HepG2 (cell line): Measurements from ENCODE around the gene RRAS. TPM values are rescaled to one million over a fixed set of nuclear protein-coding genes. Genes with fewer than 3 reads are reported as not detected.

ENCODE experiments used
- FOXO4 ChIP-seq: sonication (generic); formaldehyde crosslinking; conservative IDR thresholded peaks from 2 replicates; pipeline ENCODE4 v1.8.1; 2023; ENCODE audit warnings: missing genetic modification reagents
- HCFC1 ChIP-seq: fragments of 150-350 bp; IDR thresholded peaks from 2 replicates; pipeline ENCODE4 v1.6.1; 2014; ENCODE audit warnings: low read depth, low read length
- KLF13 ChIP-seq: sonication (generic); formaldehyde crosslinking; IDR thresholded peaks from 2 replicates; pipeline ENCODE4 v1.4.0; 2020; ENCODE audit warnings: mild to moderate bottlenecking, missing genetic modification reagents
- MAFG ChIP-seq: sonication (generic); formaldehyde crosslinking; IDR thresholded peaks from 2 replicates; pipeline ENCODE4 v1.5.1; 2020; ENCODE audit warnings: mild to moderate bottlenecking, missing genetic modification reagents
- MED13 ChIP-seq: sonication (generic); formaldehyde crosslinking; IDR thresholded peaks from 2 replicates; pipeline ENCODE4 v1.5.0; 2020; ENCODE audit warnings: missing genetic modification reagents
- MTA3 ChIP-seq: sonication (generic); formaldehyde crosslinking; IDR thresholded peaks from 2 replicates; pipeline ENCODE4 v1.4.0; 2020; ENCODE audit warnings: missing genetic modification reagents
- MYC ChIP-seq: sonication (generic); formaldehyde crosslinking; IDR thresholded peaks from 2 replicates; pipeline ENCODE4 v1.9.0; 2021; ENCODE audit warnings: missing genetic modification reagents, borderline replicate concordance
- NFATC3 ChIP-seq: sonication (generic); formaldehyde crosslinking; IDR thresholded peaks from 2 replicates; pipeline ENCODE4 v1.5.1; 2020; ENCODE audit warnings: mild to moderate bottlenecking, missing genetic modification reagents
- SATB2 ChIP-seq: sonication (generic); formaldehyde crosslinking; IDR thresholded peaks from 2 replicates; pipeline ENCODE4 v1.5.0; 2020; ENCODE audit warnings: missing genetic modification reagents
- SNAPC5 ChIP-seq: sonication (generic); formaldehyde crosslinking; IDR thresholded peaks from 2 replicates; pipeline ENCODE4 v1.8.1; 2023; ENCODE audit warnings: mild to moderate bottlenecking, missing genetic modification reagents, borderline replicate concordance
- ZBTB7B ChIP-seq: sonication (generic); formaldehyde crosslinking; IDR thresholded peaks from 2 replicates; pipeline ENCODE4 v1.4.0; 2020; ENCODE audit warnings: missing genetic modification reagents
- ZFP91 ChIP-seq: sonication (generic); formaldehyde crosslinking; IDR thresholded peaks from 2 replicates; pipeline ENCODE4 v1.9.0; 2022; ENCODE audit warnings: missing genetic modification reagents, mild to moderate bottlenecking, borderline replicate concordance
- ZNF260 ChIP-seq: sonication (generic); formaldehyde crosslinking; IDR thresholded peaks from 2 replicates; pipeline ENCODE4 v1.4.0; 2020; ENCODE audit warnings: missing genetic modification reagents, low read depth, mild to moderate bottlenecking, borderline replicate concordance
- ZNF468 ChIP-seq: sonication (generic); formaldehyde crosslinking; IDR thresholded peaks from 2 replicates; pipeline ENCODE4 v1.8.0; 2022; ENCODE audit warnings: mild to moderate bottlenecking, moderate library complexity, missing genetic modification reagents
- ZNF576 ChIP-seq: sonication (generic); formaldehyde crosslinking; IDR thresholded peaks from 2 replicates; pipeline ENCODE4 v1.4.0; 2020; ENCODE audit warnings: mild to moderate bottlenecking, missing genetic modification reagents
- ZNF605 ChIP-seq: sonication (generic); formaldehyde crosslinking; IDR thresholded peaks from 2 replicates; pipeline ENCODE4 v1.8.0; 2022; ENCODE audit warnings: mild to moderate bottlenecking, missing genetic modification reagents
- ZNF629 ChIP-seq: sonication (generic); formaldehyde crosslinking; conservative IDR thresholded peaks from 2 replicates; pipeline ENCODE4 v1.5.0; 2020; ENCODE audit warnings: missing genetic modification reagents
- ZNF747 ChIP-seq: sonication (generic); formaldehyde crosslinking; IDR thresholded peaks from 2 replicates; pipeline ENCODE4 v1.8.1; 2023; ENCODE audit warnings: missing genetic modification reagents, mild to moderate bottlenecking, borderline replicate concordance
- ZNF83 ChIP-seq: sonication (generic); formaldehyde crosslinking; IDR thresholded peaks from 2 replicates; pipeline ENCODE4 v1.4.0; 2020; ENCODE audit warnings: missing genetic modification reagents, mild to moderate bottlenecking, borderline replicate concordance
- polyA plus RNA-seq, 8 experiments: library from polyadenylated mRNA; depleted of rRNA in 3 of 8; stranded (reverse) in 7 of 8; unstranded in 1 of 8; fragments of >200 nt; fragmentation: Illumina TruSeq in 4 of 8; extraction: Trizol in 4 of 8; gene quantifications; 2 replicates each; pipeline versions ENCODE4 v1.2.1 to v1.2.3, GENCODE V29; 2011 to 2016; ENCODE audit warnings: low read depth in 4 of 8, missing spikeins in 1 of 8, mixed read lengths in 1 of 8; ENCODE audit not compliant: insufficient read depth in 1 of 8
- total RNA-seq, 5 experiments: library from RNA; depleted of rRNA; stranded (reverse); fragments of >200 nt; fragmentation: Illumina TruSeq; extraction: Trizol; gene quantifications; 2 replicates each; pipeline ENCODE4 v1.2.3, GENCODE V29; 2016; ENCODE audit warnings: low read depth in 1 of 5
- TF ChIP-seq, protein P1 (sequence below): sonication (generic); formaldehyde crosslinking; IDR thresholded peaks from 2 replicates; pipeline ENCODE4 v1.4.0; 2020; ENCODE audit warnings: missing genetic modification reagents, borderline replicate concordance
- TF ChIP-seq, protein P2 (sequence below): sonication (generic); formaldehyde crosslinking; IDR thresholded peaks from 2 replicates; pipeline ENCODE4 v1.4.0; 2020; ENCODE audit warnings: missing genetic modification reagents
- TF ChIP-seq, protein P3 (sequence below): sonication (generic); formaldehyde crosslinking; IDR thresholded peaks from 2 replicates; pipeline ENCODE4 v1.5.1; 2020; ENCODE audit warnings: missing genetic modification reagents, mild to moderate bottlenecking, borderline replicate concordance

Gene RRAS
- total and polyA plus RNA-seq, 2 of the 13 experiments (the other 11 are each of a cell fraction or from before 2014, with no cell fraction given) = 1.5 to 12.0 TPM

GRCh38 chr19:49672131-49672919 lies 32.4 kb upstream of the RRAS start (continued):
- TF ChIP-seq ZFP91 (CRISPR knock-in tag) = peak; percentile 75; the same call in 1 of the 2 replicates
- TF ChIP-seq ZNF576 (CRISPR knock-in tag) = peak; percentile 37; the same call in 1 of the 2 replicates
- TF ChIP-seq NFATC3 (CRISPR knock-in tag) = no peak
- TF ChIP-seq, protein P1, sequence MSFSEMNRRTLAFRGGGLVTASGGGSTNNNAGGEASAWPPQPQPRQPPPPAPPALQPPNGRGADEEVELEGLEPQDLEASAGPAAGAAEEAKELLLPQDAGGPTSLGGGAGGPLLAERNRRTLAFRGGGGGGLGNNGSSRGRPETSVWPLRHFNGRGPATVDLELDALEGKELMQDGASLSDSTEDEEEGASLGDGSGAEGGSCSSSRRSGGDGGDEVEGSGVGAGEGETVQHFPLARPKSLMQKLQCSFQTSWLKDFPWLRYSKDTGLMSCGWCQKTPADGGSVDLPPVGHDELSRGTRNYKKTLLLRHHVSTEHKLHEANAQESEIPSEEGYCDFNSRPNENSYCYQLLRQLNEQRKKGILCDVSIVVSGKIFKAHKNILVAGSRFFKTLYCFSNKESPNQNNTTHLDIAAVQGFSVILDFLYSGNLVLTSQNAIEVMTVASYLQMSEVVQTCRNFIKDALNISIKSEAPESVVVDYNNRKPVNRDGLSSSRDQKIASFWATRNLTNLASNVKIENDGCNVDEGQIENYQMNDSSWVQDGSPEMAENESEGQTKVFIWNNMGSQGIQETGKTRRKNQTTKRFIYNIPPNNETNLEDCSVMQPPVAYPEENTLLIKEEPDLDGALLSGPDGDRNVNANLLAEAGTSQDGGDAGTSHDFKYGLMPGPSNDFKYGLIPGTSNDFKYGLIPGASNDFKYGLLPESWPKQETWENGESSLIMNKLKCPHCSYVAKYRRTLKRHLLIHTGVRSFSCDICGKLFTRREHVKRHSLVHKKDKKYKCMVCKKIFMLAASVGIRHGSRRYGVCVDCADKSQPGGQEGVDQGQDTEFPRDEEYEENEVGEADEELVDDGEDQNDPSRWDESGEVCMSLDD = no peak
- TF ChIP-seq ZNF629 = peak; percentile 54
- no peak for TF ChIP-seq MTA3 (CRISPR knock-in tag)
- no peak for TF ChIP-seq ZNF468 (CRISPR knock-in tag)
- TF ChIP-seq SNAPC5 (CRISPR knock-in tag) = no peak
- TF ChIP-seq, protein P2, sequence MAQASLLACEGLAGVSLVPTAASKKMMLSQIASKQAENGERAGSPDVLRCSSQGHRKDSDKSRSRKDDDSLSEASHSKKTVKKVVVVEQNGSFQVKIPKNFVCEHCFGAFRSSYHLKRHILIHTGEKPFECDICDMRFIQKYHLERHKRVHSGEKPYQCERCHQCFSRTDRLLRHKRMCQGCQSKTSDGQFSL (CRISPR knock-in tag) = peak; percentile 57; the same call in 1 of the 2 replicates
- TF ChIP-seq ZNF747 (CRISPR knock-in tag) = peak; percentile 29; the same call in 1 of the 2 replicates
- no peak for TF ChIP-seq MED13 (CRISPR knock-in tag)
- TF ChIP-seq MAFG (CRISPR knock-in tag) = no peak
- TF ChIP-seq SATB2 (CRISPR knock-in tag) = no peak
- no peak for TF ChIP-seq ZNF260 (CRISPR knock-in tag)
- peak; percentile 35; the same call in 1 of the 2 replicates for TF ChIP-seq ZNF605 (CRISPR knock-in tag)
- TF ChIP-seq FOXO4 (CRISPR knock-in tag) = no peak
- no peak for TF ChIP-seq ZNF83 (CRISPR knock-in tag)
- TF ChIP-seq, protein P3, sequence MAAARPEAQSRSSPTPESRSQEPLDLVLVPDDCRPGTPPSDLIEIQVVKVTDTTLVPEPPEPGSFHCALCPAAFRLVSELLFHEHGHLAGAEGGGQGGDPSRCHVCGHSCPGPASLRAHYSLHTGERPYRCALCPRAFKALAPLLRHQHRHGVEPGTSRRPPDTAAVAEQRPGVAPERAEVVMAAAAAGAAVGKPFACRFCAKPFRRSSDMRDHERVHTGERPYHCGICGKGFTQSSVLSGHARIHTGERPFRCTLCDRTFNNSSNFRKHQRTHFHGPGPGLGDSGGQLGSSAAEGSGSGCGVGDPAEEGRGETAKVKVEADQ (CRISPR knock-in tag) = peak; percentile 92; the same call in 1 of the 2 replicates
- peak; percentile 93 for TF ChIP-seq ZBTB7B
- TF ChIP-seq MYC (CRISPR knock-in tag) = peak; percentile 50; the same call in 1 of the 2 replicates
- no peak; the same call in 1 of the 2 replicates for TF ChIP-seq HCFC1
- TF ChIP-seq KLF13 (CRISPR knock-in tag) = no peak
